Keratinocyte (primary cell): ENCODE measurements around the gene ASB13.

ENCODE experiments used
- EZH2 ChIP-seq: IDR thresholded peaks from one replicate; pipeline ENCODE4 v1.6.1; 2012; ENCODE audit warnings: inconsistent platforms, mild to moderate bottlenecking, low read length, moderate library complexity
- TF ChIP-seq, protein P1 (sequence below), 3 experiments: IDR thresholded peaks in 1 of 3; conservative IDR thresholded peaks in 1 of 3; optimal IDR thresholded peaks in 1 of 3; 2 replicates in 2 of 3; 3 replicates in 1 of 3; pipeline versions ENCODE3 to v1.5.1; 2011; ENCODE audit warnings: low read length in 3 of 3, mild to moderate bottlenecking in 3 of 3, moderate library complexity in 2 of 3, control low read depth in 1 of 3, inconsistent platforms in 1 of 3; ENCODE audit not compliant: insufficient read depth in 2 of 3; ENCODE audit errors: extremely low read depth in 1 of 3

DNA sequence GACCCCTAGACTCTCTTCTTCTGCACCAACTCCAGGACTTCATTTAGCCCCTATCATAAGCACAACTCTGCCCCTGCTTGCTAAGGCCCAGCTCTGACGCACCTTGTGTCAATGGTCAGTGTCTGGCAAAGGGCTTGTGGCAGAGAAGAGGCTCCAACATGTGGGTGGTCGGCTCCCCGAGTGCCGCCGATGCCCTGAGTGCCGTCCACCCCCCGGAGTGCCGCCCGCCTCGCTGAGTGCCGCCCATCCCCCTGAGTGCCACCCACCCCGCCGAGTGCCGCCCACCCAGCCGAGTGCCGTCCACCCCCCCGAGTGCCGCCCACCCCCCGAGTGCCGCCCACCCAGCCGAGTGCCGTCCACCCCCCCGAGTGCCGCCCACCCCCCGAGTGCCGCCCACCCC is 50.3 kb downstream of the ASB13 start:
- TF ChIP-seq EZH2: no peak
- TF ChIP-seq, protein P1, sequence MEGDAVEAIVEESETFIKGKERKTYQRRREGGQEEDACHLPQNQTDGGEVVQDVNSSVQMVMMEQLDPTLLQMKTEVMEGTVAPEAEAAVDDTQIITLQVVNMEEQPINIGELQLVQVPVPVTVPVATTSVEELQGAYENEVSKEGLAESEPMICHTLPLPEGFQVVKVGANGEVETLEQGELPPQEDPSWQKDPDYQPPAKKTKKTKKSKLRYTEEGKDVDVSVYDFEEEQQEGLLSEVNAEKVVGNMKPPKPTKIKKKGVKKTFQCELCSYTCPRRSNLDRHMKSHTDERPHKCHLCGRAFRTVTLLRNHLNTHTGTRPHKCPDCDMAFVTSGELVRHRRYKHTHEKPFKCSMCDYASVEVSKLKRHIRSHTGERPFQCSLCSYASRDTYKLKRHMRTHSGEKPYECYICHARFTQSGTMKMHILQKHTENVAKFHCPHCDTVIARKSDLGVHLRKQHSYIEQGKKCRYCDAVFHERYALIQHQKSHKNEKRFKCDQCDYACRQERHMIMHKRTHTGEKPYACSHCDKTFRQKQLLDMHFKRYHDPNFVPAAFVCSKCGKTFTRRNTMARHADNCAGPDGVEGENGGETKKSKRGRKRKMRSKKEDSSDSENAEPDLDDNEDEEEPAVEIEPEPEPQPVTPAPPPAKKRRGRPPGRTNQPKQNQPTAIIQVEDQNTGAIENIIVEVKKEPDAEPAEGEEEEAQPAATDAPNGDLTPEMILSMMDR (optimal IDR thresholded peaks at IDR 0.05 in 1 of 3, IDR thresholded peaks at IDR 0.05 in 1 of 3, conservative IDR thresholded peaks at IDR 0.05 in 1 of 3; ENCODE audit: extremely low read depth in 1 of 3, insufficient read depth in 2 of 3, low read length in 3 of 3): no peak
